Calu3 (cell line): Measurements from ENCODE around the gene SLC8A2. TPM values are rescaled to one million over a fixed set of nuclear protein-coding genes. Genes with fewer than 3 reads are reported as not detected.
A peak's percentile ranks its signal among the peaks of the same experiment; 100 is the strongest.

Source experiments
- Bru-seq: library from RNA; stranded (reverse); fragments of 400-500 nt; gene quantifications from one replicate; lab custom pipeline; 2021; lab: Mats Ljungman, UMichigan
- BruChase-seq, 2 experiments: library from RNA; stranded (reverse); fragments of 400-500 nt; gene quantifications; one replicate each; lab custom pipeline; 2021; lab: Mats Ljungman, UMichigan
- BruUV-seq: library from RNA; stranded (reverse); fragments of 400-500 nt; replicated peaks from 2 replicates; lab custom pipeline; 2021; lab: Mats Ljungman, UMichigan
- CTCF ChIA-PET: fragments of 300-600 bp; sonication (Branson Sonifier 250); formaldehyde crosslinking; loops from one replicate; lab custom pipeline; 2022; ENCODE audit warnings: antibody characterized with exemption; lab: Charles Lee
- DNase-seq: peaks from one replicate; pipeline ENCODE4 v3.0.0; 2022
- H3K27ac Mint-ChIP-seq: one replicate; pipeline ENCODE4 v1.8.0; 2022; ENCODE audit warnings: mixed read lengths; ENCODE audit not compliant: unreplicated experiment
- H3K27me3 Mint-ChIP-seq: one replicate; pipeline ENCODE4 v1.8.0; 2022; ENCODE audit warnings: mixed read lengths; ENCODE audit not compliant: unreplicated experiment
- H3K36me3 Mint-ChIP-seq: one replicate; pipeline ENCODE4 v1.8.0; 2022; ENCODE audit warnings: mild to moderate bottlenecking, moderate library complexity, mixed read lengths; ENCODE audit not compliant: insufficient read depth, unreplicated experiment
- H3K4me1 Mint-ChIP-seq: one replicate; pipeline ENCODE4 v1.8.0; 2022; ENCODE audit warnings: mild to moderate bottlenecking, low read depth, mixed read lengths; ENCODE audit not compliant: unreplicated experiment
- H3K4me3 Mint-ChIP-seq: one replicate; pipeline ENCODE4 v1.8.0; 2022; ENCODE audit warnings: mild to moderate bottlenecking, low read depth, moderate library complexity, mixed read lengths; ENCODE audit not compliant: unreplicated experiment
- H3K9me3 Mint-ChIP-seq: one replicate; pipeline ENCODE4 v1.8.0; 2022; ENCODE audit warnings: low read depth, mixed read lengths; ENCODE audit not compliant: unreplicated experiment
- CTCF ChIP-seq: fragments of 200-600 bp; IDR thresholded peaks from one replicate; pipeline ENCODE4 v1.8.0; 2022; ENCODE audit warnings: antibody characterized with exemption; ENCODE audit not compliant: unreplicated experiment
- intact Hi-C: fragments of 100-400 bp; cut with micrococcal nuclease; formaldehyde crosslinking; loops from one replicate; pipeline ENCODE4 v1.10.0; 2022; ENCODE audit not compliant: unreplicated experiment
- long read RNA-seq: library from polyadenylated mRNA; stranded (forward); transcript quantifications from one replicate; pipeline ENCODE4 v2.0.0, GENCODE V29; 2022
- total RNA-seq: library from RNA; stranded (reverse); gene quantifications from 2 replicates; pipeline ENCODE4 v1.2.3, GENCODE V29; 2022

SLC8A2 gene
- total RNA-seq (0.12 and 0.33 TPM in 2 replicates), Bru-seq, nascent RNA (percentile 10 among the genes with signal in this experiment), BruChase-seq, experiment 1, labeled RNA remaining after a 6-hour chase (percentile 30 among the genes with signal in this experiment), BruChase-seq, experiment 2, labeled RNA remaining after a 2-hour chase (percentile 20 among the genes with signal in this experiment)
- long read RNA-seq = 0 reads

- H3K4me1 Mint-ChIP-seq = peaks cover 9% of the 10 kb centered on the region
- H3K9me3 Mint-ChIP-seq = no peaks in the 10 kb centered on the region
- H3K36me3 Mint-ChIP-seq = peaks cover 4% of the 10 kb centered on the region
- no peak for TF ChIP-seq CTCF
- CTCF ChIA-PET = interaction anchor here (0.6 kb wide), 1 partner anchor 19 kb away, joined by 5 read pairs; no protein-coding TSS in a partner anchor
- H3K4me3 Mint-ChIP-seq = no peak within 1 kb of the TSS
- no TSS peak for BruUV-seq
- intact Hi-C loops = no loop called here
- H3K27me3 Mint-ChIP-seq = peaks cover 68% of the 10 kb centered on the region
- H3K27ac Mint-ChIP-seq = peak within 1 kb of the TSS; percentile 1
- DNase-seq = peak; percentile 72
Measured at GRCh38 chr19:47471733-47472457, at the start of gene SLC8A2. Gene SLC8A2, minus strand, starts transcription at chr19:47471893. Its CDS starts 5,490 bp downstream, at chr19:47466403.

GRCh38 chr19:47520839-47521238, 49.1 kb upstream of the SLC8A2 start:
- no peak for DNase-seq
- H3K27me3 Mint-ChIP-seq = no peaks in the 10 kb centered on the region
- no TSS peak for BruUV-seq
- H3K9me3 Mint-ChIP-seq = no peaks in the 10 kb centered on the region
- no peak overlapping the region for H3K27ac Mint-ChIP-seq
- no peaks in the 10 kb centered on the region for H3K4me1 Mint-ChIP-seq
- no peak overlapping the region for H3K4me3 Mint-ChIP-seq
- intact Hi-C loops = no loop called here
- H3K36me3 Mint-ChIP-seq = peaks cover under 1% of the 10 kb centered on the region
- TF ChIP-seq CTCF = no peak
- CTCF ChIA-PET = interaction anchor here (0.6 kb wide), 1 partner anchor 28 kb away, joined by 5 read pairs; no protein-coding TSS in a partner anchor

GRCh38 chr19:47520343-47520806, 48.7 kb upstream of the SLC8A2 start:
- Mint-ChIP-seq H3K27ac (no peak overlapping the region), H3K4me1 (no peaks in the 10 kb centered on the region), H3K4me3 (no peak overlapping the region), H3K27me3 (no peaks in the 10 kb centered on the region), H3K36me3 (peaks cover 6% of the 10 kb centered on the region), H3K9me3 (no peaks in the 10 kb centered on the region)
- CTCF ChIA-PET = interaction anchor here (0.6 kb wide), 2 partner anchors 10 to 28 kb away, joined by 3 to 5 read pairs; no protein-coding TSS in a partner anchor
- TF ChIP-seq CTCF = no peak
- no peak for DNase-seq
- intact Hi-C loops = no loop called here
- no TSS peak for BruUV-seq

GRCh38 chr19:47518854-47519253, 47.2 kb upstream of the SLC8A2 start:
- peaks cover 2% of the 10 kb centered on the region for H3K4me1 Mint-ChIP-seq
- H3K36me3 Mint-ChIP-seq = peaks cover 21% of the 10 kb centered on the region
- CTCF ChIA-PET = no interaction called here
- no peak overlapping the region for H3K27ac Mint-ChIP-seq
- H3K27me3 Mint-ChIP-seq = no peaks in the 10 kb centered on the region
- no peaks in the 10 kb centered on the region for H3K9me3 Mint-ChIP-seq
- no TSS peak for BruUV-seq
- TF ChIP-seq CTCF = no peak
- intact Hi-C loops = no loop called here
- DNase-seq = no peak
- no peak overlapping the region for H3K4me3 Mint-ChIP-seq
